Prostate gland (tissue), 2 donors: ENCODE results near the gene ZC3HAV1. TPM values are rescaled to one million over a fixed set of nuclear protein-coding genes. Genes with fewer than 3 reads are reported as not detected.
"Not testable (repeated sequence)": the region's sequence is repeated elsewhere in the genome, so short reads cannot be mapped to it uniquely, and the experiment has no call there.

Experiments
- DNase-seq: peaks from one replicate; pipeline ENCODE4 v3.0.0-alpha.2; 2019; ENCODE audit warnings: low spot score
- H3K27ac ChIP-seq, 2 donors: fragments of 200-600 bp; sonication (generic); 2 replicates each; pipeline ENCODE4 v1.5.1; 2017 to 2019
- H3K27me3 ChIP-seq: fragments of 200-600 bp; sonication (generic); replicated peaks from 2 replicates; pipeline ENCODE4 v1.5.1; 2019; ENCODE audit not compliant: insufficient read depth
- H3K36me3 ChIP-seq, 2 donors: fragments of 200-600 bp; sonication (generic); 1 replicate in 1 of 2; 2 replicates in 1 of 2; pipeline versions ENCODE4 v1.5.1 to v1.8.1; 2017 to 2019
- H3K4me1 ChIP-seq: fragments of 200-600 bp; sonication (generic); replicated peaks from 2 replicates; pipeline ENCODE4 v1.5.1; 2019
- H3K4me3 ChIP-seq, 2 donors: fragments of 200-600 bp; sonication (generic); 2 replicates each; pipeline ENCODE4 v1.5.1; 2017 to 2019
- H3K9me3 ChIP-seq: fragments of 200-600 bp; sonication (generic); 2 replicates; pipeline ENCODE4 v1.5.1; 2017
- CTCF ChIP-seq, 4 experiments: fragments of 200-600 bp in 2 of 4; fragments of 450-650 bp in 2 of 4; sonication (generic) in 2 of 4; IDR thresholded peaks; 1 replicate in 3 of 4; 2 replicates in 1 of 4; pipeline ENCODE4 v1.5.1; 2016 to 2019; ENCODE audit warnings: antibody characterized with exemption in 4 of 4, mild to moderate bottlenecking in 2 of 4, moderate library complexity in 2 of 4
- POLR2A ChIP-seq: fragments of 450-650 bp; IDR thresholded peaks from one replicate; pipeline ENCODE4 v1.6.1; 2016; ENCODE audit warnings: antibody characterized with exemption, mild to moderate bottlenecking
- POLR2AphosphoS5 ChIP-seq: sonication (generic); formaldehyde crosslinking; IDR thresholded peaks from one replicate; pipeline ENCODE4 v1.6.1; 2017; ENCODE audit warnings: antibody characterized with exemption
- WGBS: methylation state at CpG from one replicate; pipeline ENCODE4 v1.1.5; 2018; 5-methylcytosine and 5-hydroxymethylcytosine counted together
- intact Hi-C: fragments of 100-400 bp; cut with DNase I; formaldehyde crosslinking; loops from one replicate; pipeline ENCODE4 v1.14.2; 2022
- total RNA-seq, 2 donors: library from RNA; depleted of rRNA; stranded (reverse); fragments of >200 nt; gene quantifications; one replicate each; pipeline ENCODE4 v1.1.0, GENCODE V29; 2016

The ZC3HAV1 gene
- total RNA-seq, 2 donors from 2014 or later: 41.2 to 47.9 TPM

GRCh38 chr7:139059905-139060304, 49.6 kb downstream of the ZC3HAV1 start:
- Histone ChIP-seq H3K36me3 (no peaks in the 10 kb centered on the region), H3K27me3 (no peaks in the 10 kb centered on the region), H3K4me1 (no peaks in the 10 kb centered on the region), H3K4me3 (no peak overlapping the region), H3K27ac (no peak overlapping the region), H3K9me3 (no peaks in the 10 kb centered on the region)
- DNase-seq: no peak
- TF ChIP-seq CTCF (IDR thresholded peaks at IDR 0.05): no peak
- TF ChIP-seq POLR2AphosphoS5: no peak
- no peak for TF ChIP-seq POLR2A
- WGBS: 79% methylated on average over 1 of the region's 1 CpG
- intact Hi-C loops: no loop called here

- no peak for DNase-seq
- intact Hi-C loops: no loop called here
- Histone ChIP-seq H3K27ac (no peak overlapping the region), H3K36me3 (peaks cover 0 to 4% of the 10 kb centered on the region in 2 donors), H3K4me3 (no peak overlapping the region), H3K27me3 (no peaks in the 10 kb centered on the region), H3K9me3 (no peaks in the 10 kb centered on the region), H3K4me1 (no peaks in the 10 kb centered on the region)
- 52% methylated on average over 5 of the region's 5 CpGs for WGBS
- no peak for TF ChIP-seq POLR2AphosphoS5
- no peak for TF ChIP-seq POLR2A
- TF ChIP-seq CTCF (IDR thresholded peaks at IDR 0.05): no peak
Observed at GRCh38 chr7:139058943-139059342, 50.6 kb downstream of the ZC3HAV1 start.

- no peak overlapping the region for H3K27ac ChIP-seq
- H3K4me1 ChIP-seq: no peaks in the 10 kb centered on the region
- TF ChIP-seq POLR2AphosphoS5 (no peak), POLR2A (no peak), CTCF (IDR thresholded peaks at IDR 0.05) (no peak)
- H3K27me3 ChIP-seq: no peaks in the 10 kb centered on the region
- no peaks in the 10 kb centered on the region for H3K9me3 ChIP-seq
- DNase-seq: no peak
- WGBS: 93% methylated on average over 1 of the region's 1 CpG
- H3K4me3 ChIP-seq: no peak overlapping the region
- H3K36me3 ChIP-seq: peaks cover 0 to 4% of the 10 kb centered on the region in 2 donors
- intact Hi-C loops: no loop called here
Observed at GRCh38 chr7:139055674-139056073, 53.8 kb downstream of the ZC3HAV1 start.

- H3K36me3 ChIP-seq, intact Hi-C loops, H3K27me3 ChIP-seq, H3K9me3 ChIP-seq, H3K27ac ChIP-seq, DNase-seq, H3K4me3 ChIP-seq, H3K4me1 ChIP-seq: not testable (repeated sequence)
- 94% methylated on average over 14 of the region's 14 CpGs for WGBS
Observed at GRCh38 chr7:139054656-139055055, 54.9 kb downstream of the ZC3HAV1 start.

- H3K4me3 ChIP-seq: no peak overlapping the region
- H3K36me3 ChIP-seq: peaks cover 0 to 4% of the 10 kb centered on the region in 2 donors
- H3K27me3 ChIP-seq: no peaks in the 10 kb centered on the region
- WGBS: 62% methylated on average over 2 of the region's 2 CpGs
- H3K9me3 ChIP-seq: no peaks in the 10 kb centered on the region
- DNase-seq: no peak
- no peak overlapping the region for H3K27ac ChIP-seq
- TF ChIP-seq CTCF (IDR thresholded peaks at IDR 0.05): no peak
- TF ChIP-seq POLR2A: no peak
- no peak for TF ChIP-seq POLR2AphosphoS5
- intact Hi-C loops: no loop called here
- no peaks in the 10 kb centered on the region for H3K4me1 ChIP-seq
Observed at GRCh38 chr7:139054101-139054500, 55.4 kb downstream of the ZC3HAV1 start.
